22Rv1 (cell line): ENCODE measurements around the gene TTC12.

Experiments used
- CTCF ChIP-seq: fragments of 450-650 bp; IDR thresholded peaks from 2 replicates; pipeline ENCODE4 v1.5.1; 2017; ENCODE audit warnings: mild to moderate bottlenecking
- ZFX ChIP-seq: fragments of 450-650 bp; IDR thresholded peaks from 2 replicates; pipeline ENCODE4 v1.6.1; 2017; ENCODE audit warnings: antibody characterized with exemption, borderline replicate concordance

- TF ChIP-seq CTCF (no peak), ZFX (no peak)
Observed at GRCh38 chr11:113315811-113316210, 1.4 kb downstream of the TTC12 start.
